IMR-90 (cell line): Measurements from ENCODE around the gene TBCE. TPM values are rescaled to one million over a fixed set of nuclear protein-coding genes. Genes with fewer than 3 reads are reported as not detected.
A peak's percentile ranks its signal among the peaks of the same experiment; 100 is the strongest.

Experiments used
- ATAC-seq: fragments of 200-7000 bp; cut with Tn5 transposase; 2 replicates; pipeline ENCODE4 v1.9.1; 2020; ENCODE audit warnings: low read depth, mild to moderate bottlenecking, moderate library complexity
- BruUV-seq: library from RNA; stranded (reverse); fragments of 400-500 nt; replicated peaks from 2 replicates; lab custom pipeline; 2021; lab: Mats Ljungman, UMichigan
- CTCF ChIA-PET: fragments of 300-600 bp; formaldehyde crosslinking; extraction: SDS; loops from one replicate; lab custom pipeline; 2021; ENCODE audit warnings: antibody characterized with exemption; lab: Yijun Ruan, JAX
- POLR2A ChIA-PET: fragments of 300-600 bp; sonication (Branson Sonifier 250); formaldehyde crosslinking; loops from one replicate; lab custom pipeline; 2022; ENCODE audit warnings: antibody characterized with exemption; ENCODE audit not compliant: unreplicated experiment; lab: Charles Lee
- DNase-seq: peaks from one replicate; pipeline ENCODE4 v3.0.0; 2013
- H2AFZ ChIP-seq: replicated peaks from 2 replicates; pipeline ENCODE3; 2013; ENCODE audit warnings: low read length, mild to moderate bottlenecking; ENCODE audit not compliant: poor library complexity
- H2AK5ac ChIP-seq: 2 replicates; pipeline ENCODE4 v1.6.1; 2013; ENCODE audit warnings: low read depth, low read length, inconsistent platforms
- H2AK9ac ChIP-seq: replicated peaks from 2 replicates; pipeline ENCODE3; 2013; ENCODE audit warnings: mild to moderate bottlenecking, low read depth, low read length, moderate library complexity; ENCODE audit not compliant: poor library complexity
- H2BK120ac ChIP-seq: 2 replicates; pipeline ENCODE4 v1.6.1; 2013; ENCODE audit warnings: low read depth, low read length, inconsistent platforms
- H2BK15ac ChIP-seq: 3 replicates; pipeline ENCODE4 v1.6.1; 2013; ENCODE audit warnings: low read depth, low read length, inconsistent platforms
- H2BK20ac ChIP-seq: 2 replicates; pipeline ENCODE4 v1.6.1; 2013; ENCODE audit warnings: low read depth, mild to moderate bottlenecking, inconsistent platforms, low read length, moderate library complexity
- H2BK5ac ChIP-seq: 2 replicates; pipeline ENCODE4 v1.6.1; 2013; ENCODE audit warnings: mild to moderate bottlenecking, low read depth, low read length, inconsistent platforms; ENCODE audit not compliant: poor library complexity, severe bottlenecking
- H3K14ac ChIP-seq: replicated peaks from 2 replicates; pipeline ENCODE4 v1.6.1; 2013; ENCODE audit warnings: low read depth, low read length, inconsistent platforms
- H3K18ac ChIP-seq: 2 replicates; pipeline ENCODE4 v1.6.1; 2013; ENCODE audit warnings: low read depth, low read length, control low read depth
- H3K23ac ChIP-seq: 2 replicates; pipeline ENCODE4 v1.6.1; 2013; ENCODE audit warnings: low read depth, low read length, inconsistent platforms
- H3K27ac ChIP-seq: 2 replicates; pipeline ENCODE4 v1.5.1; 2013; ENCODE audit warnings: mild to moderate bottlenecking, control low read depth, low read length; ENCODE audit not compliant: insufficient read depth
- H3K27me3 ChIP-seq: 2 replicates; pipeline ENCODE4 v1.6.1; 2013; ENCODE audit warnings: low read length; ENCODE audit not compliant: control insufficient read depth, insufficient read depth
- H3K36me3 ChIP-seq: 2 replicates; pipeline ENCODE4 v1.6.1; 2013; ENCODE audit warnings: low read length, mixed read lengths; ENCODE audit not compliant: control insufficient read depth, insufficient read depth
- H3K4ac ChIP-seq: 2 replicates; pipeline ENCODE4 v1.6.1; 2013; ENCODE audit warnings: low read depth, low read length, inconsistent platforms
- H3K4me1 ChIP-seq: 2 replicates; pipeline ENCODE4 v1.6.1; 2013; ENCODE audit warnings: low read length, mixed read lengths; ENCODE audit not compliant: control insufficient read depth, insufficient read depth
- H3K4me2 ChIP-seq: 2 replicates; pipeline ENCODE4 v1.6.1; 2013; ENCODE audit warnings: low read depth, mild to moderate bottlenecking, control low read depth, low read length, moderate library complexity
- H3K4me3 ChIP-seq: 2 replicates; pipeline ENCODE4 v1.5.1; 2013; ENCODE audit warnings: low read depth, mild to moderate bottlenecking, control low read depth, low read length, moderate library complexity; ENCODE audit not compliant: insufficient read depth
- H3K56ac ChIP-seq: 2 replicates; pipeline ENCODE4 v1.6.1; 2013; ENCODE audit warnings: low read length, inconsistent platforms; ENCODE audit not compliant: insufficient read depth; ENCODE audit errors: extremely low read depth
- H3K79me1 ChIP-seq, 2 experiments: 2 replicates each; pipeline ENCODE4 v1.6.1; 2013; ENCODE audit warnings: low read length in 2 of 2, inconsistent platforms in 1 of 2, low read depth in 1 of 2
- H3K9ac ChIP-seq: 2 replicates; pipeline ENCODE4 v1.6.1; 2013; ENCODE audit warnings: low read depth, low read length, control low read depth
- H3K9me1 ChIP-seq: 2 replicates; pipeline ENCODE4 v1.6.1; 2013; ENCODE audit warnings: low read length, inconsistent platforms; ENCODE audit not compliant: insufficient read depth
- H3K9me3 ChIP-seq: 2 replicates; pipeline ENCODE4 v1.6.1; 2013; ENCODE audit warnings: low read length; ENCODE audit not compliant: control insufficient read depth, insufficient read depth
- H4K20me1 ChIP-seq: 2 replicates; pipeline ENCODE4 v1.6.1; 2013; ENCODE audit warnings: low read length, inconsistent platforms; ENCODE audit not compliant: insufficient read depth
- H4K5ac ChIP-seq: 2 replicates; pipeline ENCODE4 v1.6.1; 2013; ENCODE audit warnings: mild to moderate bottlenecking, low read depth, low read length, control low read depth
- H4K8ac ChIP-seq, 2 experiments: 2 replicates each; pipeline ENCODE4 v1.6.1; 2013; ENCODE audit warnings: low read depth in 2 of 2, low read length in 2 of 2, control low read depth in 1 of 2, inconsistent platforms in 1 of 2
- H4K91ac ChIP-seq: 2 replicates; pipeline ENCODE4 v1.6.1; 2013; ENCODE audit warnings: low read depth, low read length, inconsistent platforms; ENCODE audit not compliant: insufficient read depth
- BHLHE40 ChIP-seq: fragments of 150-350 bp; IDR thresholded peaks from 2 replicates; pipeline ENCODE4 v1.6.1; 2016; ENCODE audit warnings: mild to moderate bottlenecking, low read depth, low read length
- CEBPB ChIP-seq: IDR thresholded peaks from 2 replicates; pipeline ENCODE4 v1.6.1; 2012; ENCODE audit warnings: low read depth, low read length, improper control_type of control experiment
- FOS ChIP-seq: fragments of 150-350 bp; IDR thresholded peaks from 2 replicates; pipeline ENCODE4 v1.6.1; 2016; ENCODE audit warnings: low read depth, low read length
- MXI1 ChIP-seq: IDR thresholded peaks from 2 replicates; pipeline ENCODE4 v1.6.1; 2012; ENCODE audit warnings: low read depth, mild to moderate bottlenecking, low read length, moderate library complexity, borderline replicate concordance
- NFE2L2 ChIP-seq: fragments of 150-350 bp; IDR thresholded peaks from 2 replicates; pipeline ENCODE4 v1.6.1; 2016; ENCODE audit warnings: low read depth, mild to moderate bottlenecking, low read length
- POLR2A ChIP-seq: IDR thresholded peaks from 2 replicates; pipeline ENCODE4 v1.6.1; 2012; ENCODE audit warnings: mild to moderate bottlenecking, low read depth, low read length
- RCOR1 ChIP-seq: IDR thresholded peaks from 2 replicates; pipeline ENCODE4 v1.6.1; 2012; ENCODE audit warnings: mild to moderate bottlenecking, low read length, improper control_type of control experiment; ENCODE audit not compliant: insufficient replicate concordance
- RFX5 ChIP-seq: IDR thresholded peaks from 2 replicates; pipeline ENCODE4 v1.8.0; 2012; ENCODE audit warnings: low read depth, mild to moderate bottlenecking, low read length, moderate library complexity
- WGBS, 2 experiments: methylation state at CpG; one replicate each; pipeline versions ENCODE4 v1.1.5 to v1.1.7; 2013; ENCODE audit warnings: missing lambda C conversion rate in 2 of 2; ENCODE audit not compliant: insufficient read length in 1 of 2; ENCODE audit errors: extremely low coverage in 2 of 2; 5-methylcytosine and 5-hydroxymethylcytosine counted together
- dilution Hi-C: fragments of 300-500 bp; cut with HindIII; formaldehyde crosslinking; loops from one replicate; pipeline ENCODE4 v1.14.3; 2018; ENCODE audit warnings: low sequenced_read_pairs; ENCODE audit not compliant: unreplicated experiment
- in situ Hi-C: fragments of 300-500 bp; cut with MboI; formaldehyde crosslinking; loops from 3 replicates; pipeline ENCODE4 v1.14.3; 2019; ENCODE audit warnings: low sequenced_read_pairs, inconsistent platforms, mixed read lengths
- intact Hi-C: fragments of 100-400 bp; cut with micrococcal nuclease; formaldehyde crosslinking; loops from 2 replicates; pipeline ENCODE4 v1.10.0; 2022
- polyA plus RNA-seq, 3 experiments: library from polyadenylated mRNA; depleted of rRNA; stranded (reverse); fragments of >200 nt; gene quantifications; 2 replicates each; pipeline ENCODE4 v1.2.3, GENCODE V29; 2012; ENCODE audit warnings: low replicate concordance in 1 of 3
- total RNA-seq: library from RNA; depleted of rRNA; stranded (reverse); fragments of >200 nt; gene quantifications from 2 replicates; pipeline ENCODE4 v1.2.3, GENCODE V29; 2012
- TF ChIP-seq, protein P1 (sequence below): fragments of 150-350 bp; IDR thresholded peaks from 2 replicates; pipeline ENCODE4 v1.6.1; 2017; ENCODE audit warnings: mild to moderate bottlenecking, antibody characterized with exemption, low read length, low read depth
- TF ChIP-seq, protein P2 (sequence below): fragments of 150-350 bp; IDR thresholded peaks from 2 replicates; pipeline ENCODE4 v1.6.1; 2016; ENCODE audit warnings: low read depth, mild to moderate bottlenecking, low read length, moderate library complexity, borderline replicate concordance
- TF ChIP-seq, protein P3 (sequence below): conservative IDR thresholded peaks from 2 replicates; pipeline ENCODE4 v1.5.1; 2012; ENCODE audit warnings: mild to moderate bottlenecking, low read depth, low read length, improper control_type of control experiment

Gene TBCE
- total and polyA plus RNA-seq, 2 of the 4 experiments (the other 2 are of a cell fraction) = 25.3 to 26.7 TPM

DNA sequence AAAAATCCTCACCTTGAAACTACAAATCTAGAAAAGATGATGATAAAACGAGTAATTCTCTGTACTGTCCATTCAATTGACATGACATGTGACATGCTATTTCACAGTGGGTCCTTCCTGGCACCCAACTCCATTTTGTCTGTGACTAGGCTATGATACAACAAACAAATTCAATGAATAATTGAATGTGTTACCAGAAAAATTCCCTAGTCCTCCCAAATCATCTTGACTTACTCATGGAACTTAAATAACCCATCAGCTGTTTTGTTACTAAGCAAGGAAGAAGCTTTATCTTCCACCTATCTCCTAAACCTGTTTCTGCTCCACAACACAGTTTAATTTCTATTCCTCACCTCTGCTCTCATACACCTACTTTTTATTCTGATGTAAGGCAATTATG is 106.6 kb downstream of the TBCE start:
- in situ Hi-C loops (no loop called here), dilution Hi-C loops (no loop called here), intact Hi-C loops (loop anchor here (2.0 kb wide), 1 partner anchor 13 kb away; no protein-coding TSS in a partner anchor)
- ATAC-seq (no peak), DNase-seq (peak; percentile 57)
- BruUV-seq = no TSS peak
- no peak overlapping the region for H3K9ac ChIP-seq
- H3K4ac ChIP-seq = no peak overlapping the region
- no peaks in the 10 kb centered on the region for H4K20me1 ChIP-seq
- peaks cover 2% of the 10 kb centered on the region; the same call in 1 of the 2 replicates for H3K9me1 ChIP-seq
- no peak overlapping the region for H3K14ac ChIP-seq
- no peak overlapping the region for H3K23ac ChIP-seq
- H2AFZ ChIP-seq = no peak overlapping the region
- no peaks in the 10 kb centered on the region for H3K27me3 ChIP-seq
- no peak overlapping the region for H4K5ac ChIP-seq
- H2BK20ac ChIP-seq = no peak overlapping the region
- H3K4me3 ChIP-seq = no peak overlapping the region
- no peak overlapping the region for H2BK5ac ChIP-seq
- TF ChIP-seq FOS (no peak), POLR2A (no peak), RFX5 (no peak), BHLHE40 (no peak), NFE2L2 (no peak), CEBPB (no peak), RCOR1 (no peak), MXI1 (no peak)
- TF ChIP-seq, protein P1, sequence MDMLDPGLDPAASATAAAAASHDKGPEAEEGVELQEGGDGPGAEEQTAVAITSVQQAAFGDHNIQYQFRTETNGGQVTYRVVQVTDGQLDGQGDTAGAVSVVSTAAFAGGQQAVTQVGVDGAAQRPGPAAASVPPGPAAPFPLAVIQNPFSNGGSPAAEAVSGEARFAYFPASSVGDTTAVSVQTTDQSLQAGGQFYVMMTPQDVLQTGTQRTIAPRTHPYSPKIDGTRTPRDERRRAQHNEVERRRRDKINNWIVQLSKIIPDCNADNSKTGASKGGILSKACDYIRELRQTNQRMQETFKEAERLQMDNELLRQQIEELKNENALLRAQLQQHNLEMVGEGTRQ = no peak
- TF ChIP-seq, protein P2, sequence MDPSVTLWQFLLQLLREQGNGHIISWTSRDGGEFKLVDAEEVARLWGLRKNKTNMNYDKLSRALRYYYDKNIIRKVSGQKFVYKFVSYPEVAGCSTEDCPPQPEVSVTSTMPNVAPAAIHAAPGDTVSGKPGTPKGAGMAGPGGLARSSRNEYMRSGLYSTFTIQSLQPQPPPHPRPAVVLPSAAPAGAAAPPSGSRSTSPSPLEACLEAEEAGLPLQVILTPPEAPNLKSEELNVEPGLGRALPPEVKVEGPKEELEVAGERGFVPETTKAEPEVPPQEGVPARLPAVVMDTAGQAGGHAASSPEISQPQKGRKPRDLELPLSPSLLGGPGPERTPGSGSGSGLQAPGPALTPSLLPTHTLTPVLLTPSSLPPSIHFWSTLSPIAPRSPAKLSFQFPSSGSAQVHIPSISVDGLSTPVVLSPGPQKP = no peak
- TF ChIP-seq, protein P3, sequence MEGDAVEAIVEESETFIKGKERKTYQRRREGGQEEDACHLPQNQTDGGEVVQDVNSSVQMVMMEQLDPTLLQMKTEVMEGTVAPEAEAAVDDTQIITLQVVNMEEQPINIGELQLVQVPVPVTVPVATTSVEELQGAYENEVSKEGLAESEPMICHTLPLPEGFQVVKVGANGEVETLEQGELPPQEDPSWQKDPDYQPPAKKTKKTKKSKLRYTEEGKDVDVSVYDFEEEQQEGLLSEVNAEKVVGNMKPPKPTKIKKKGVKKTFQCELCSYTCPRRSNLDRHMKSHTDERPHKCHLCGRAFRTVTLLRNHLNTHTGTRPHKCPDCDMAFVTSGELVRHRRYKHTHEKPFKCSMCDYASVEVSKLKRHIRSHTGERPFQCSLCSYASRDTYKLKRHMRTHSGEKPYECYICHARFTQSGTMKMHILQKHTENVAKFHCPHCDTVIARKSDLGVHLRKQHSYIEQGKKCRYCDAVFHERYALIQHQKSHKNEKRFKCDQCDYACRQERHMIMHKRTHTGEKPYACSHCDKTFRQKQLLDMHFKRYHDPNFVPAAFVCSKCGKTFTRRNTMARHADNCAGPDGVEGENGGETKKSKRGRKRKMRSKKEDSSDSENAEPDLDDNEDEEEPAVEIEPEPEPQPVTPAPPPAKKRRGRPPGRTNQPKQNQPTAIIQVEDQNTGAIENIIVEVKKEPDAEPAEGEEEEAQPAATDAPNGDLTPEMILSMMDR = no peak
- no peak overlapping the region for H3K18ac ChIP-seq
- H3K36me3 ChIP-seq = peaks cover 13% of the 10 kb centered on the region
- no CpG with 5 or more reads among the region's 1 CpG for WGBS, 2 experiments
- ChIA-PET CTCF (no interaction called here), POLR2A (no interaction called here)
- H3K27ac ChIP-seq = no peak overlapping the region
- peaks cover 3 to 5% of the 10 kb centered on the region in 2 experiments; a peak in 1 of 4 replicates for H3K79me1 ChIP-seq
- H3K4me2 ChIP-seq = no peak overlapping the region
- H2BK120ac ChIP-seq = no peak overlapping the region
- H3K4me1 ChIP-seq = peaks cover 2% of the 10 kb centered on the region; the same call in 1 of the 2 replicates
- no peak overlapping the region for H2AK5ac ChIP-seq
- H3K56ac ChIP-seq = no peak overlapping the region
- H3K9me3 ChIP-seq = no peaks in the 10 kb centered on the region
- no peak overlapping the region for H4K8ac ChIP-seq
- no peak overlapping the region for H4K91ac ChIP-seq
- H2BK15ac ChIP-seq = no peak overlapping the region
- no peak overlapping the region for H2AK9ac ChIP-seq
